ENCODE results near the gene MTCH2. TPM values are rescaled to one million over a fixed set of nuclear protein-coding genes. Genes with fewer than 3 reads are reported as not detected.
A peak's percentile ranks its signal among the peaks of the same experiment; 100 is the strongest.
"Not testable (repeated sequence)": the region's sequence is repeated elsewhere in the genome, so short reads cannot be mapped to it uniquely, and the experiment has no call there.

Gene MTCH2
- total RNA-seq, 1 donor from 2014 or later, result 131 TPM

DNA sequence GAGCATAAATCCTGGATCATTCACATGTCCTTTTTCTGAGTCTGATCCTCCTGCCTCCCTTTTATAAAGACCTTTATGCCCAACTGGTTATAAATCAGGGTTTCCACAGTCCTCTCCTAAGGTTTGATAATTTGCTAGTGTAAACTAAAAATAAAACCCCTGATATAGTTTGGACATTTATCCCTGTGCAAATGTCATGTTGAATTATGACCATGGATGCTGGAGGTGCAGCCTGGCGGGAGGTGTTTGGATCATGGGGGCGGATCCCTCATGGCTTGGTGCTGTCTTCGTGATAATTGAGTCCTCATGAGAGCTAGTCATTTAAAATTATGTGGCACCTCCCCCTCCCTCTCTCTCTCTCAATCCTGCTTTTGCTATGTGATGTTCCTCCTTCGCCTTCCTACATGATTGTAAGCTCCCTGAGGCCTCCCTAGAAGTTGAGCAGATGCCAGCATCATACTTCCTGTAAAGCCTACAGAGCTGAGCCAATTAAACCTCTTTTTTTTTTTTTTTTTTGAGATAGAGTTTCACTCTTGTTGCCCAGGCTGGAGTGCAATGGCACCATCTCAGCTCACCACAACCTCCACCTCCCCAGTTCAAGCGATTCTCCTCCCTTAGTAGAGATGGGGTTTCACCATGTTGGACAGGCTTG lies 9.6 kb upstream of the MTCH2 start:
- Histone ChIP-seq H3K36me3 (ENCODE audit: control insufficient read depth, insufficient read depth, low read length) (no peaks in the 10 kb centered on the region), H3K4me3 (ENCODE audit: low read depth, low read length) (no peak overlapping the region), H3K27me3 (ENCODE audit: control insufficient read depth, insufficient read depth, low read length) (no peaks in the 10 kb centered on the region)
- no peak for TF ChIP-seq CTCF (IDR thresholded peaks at IDR 0.05; ENCODE audit: insufficient read depth, low read length, poor library complexity, severe bottlenecking)
- DNase-seq (ENCODE audit: low read depth), result no peak

- H3K36me3 ChIP-seq (ENCODE audit: control insufficient read depth, insufficient read depth, low read length), result no peaks in the 10 kb centered on the region
- TF ChIP-seq CTCF (IDR thresholded peaks at IDR 0.05; ENCODE audit: insufficient read depth, low read length, poor library complexity, severe bottlenecking), result no peak
- no peak for DNase-seq (ENCODE audit: low read depth)
These were observed 6.9 kb upstream of the MTCH2 start for GRCh38 chr11:47649276-47649675.

GRCh38 chr11:47646019-47646418 lies 3.7 kb upstream of the MTCH2 start:
- no peak for TF ChIP-seq CTCF (IDR thresholded peaks at IDR 0.05; ENCODE audit: insufficient read depth, low read length, poor library complexity, severe bottlenecking)
- no peaks in the 10 kb centered on the region for H3K36me3 ChIP-seq (ENCODE audit: control insufficient read depth, insufficient read depth, low read length)
- no peak for DNase-seq (ENCODE audit: low read depth)

More at GRCh38 chr11:47649276-47649675, 6.9 kb upstream of the MTCH2 start:
- no peaks in the 10 kb centered on the region for H3K27me3 ChIP-seq (ENCODE audit: control insufficient read depth, insufficient read depth, low read length)
- no peak overlapping the region for H3K4me3 ChIP-seq (ENCODE audit: low read depth, low read length)

GRCh38 chr11:47645500-47645899 lies 3.1 kb upstream of the MTCH2 start:
- H3K36me3 ChIP-seq (ENCODE audit: control insufficient read depth, insufficient read depth, low read length), result no peaks in the 10 kb centered on the region
- no peak overlapping the region for H3K4me3 ChIP-seq (ENCODE audit: low read depth, low read length)
- no peak for TF ChIP-seq CTCF (IDR thresholded peaks at IDR 0.05; ENCODE audit: insufficient read depth, low read length, poor library complexity, severe bottlenecking)
- no peak for DNase-seq (ENCODE audit: low read depth)
- H3K27me3 ChIP-seq (ENCODE audit: control insufficient read depth, insufficient read depth, low read length), result no peaks in the 10 kb centered on the region

More at GRCh38 chr11:47646019-47646418, 3.7 kb upstream of the MTCH2 start:
- no peaks in the 10 kb centered on the region for H3K27me3 ChIP-seq (ENCODE audit: control insufficient read depth, insufficient read depth, low read length)
- H3K4me3 ChIP-seq (ENCODE audit: low read depth, low read length), result no peak overlapping the region

DNA sequence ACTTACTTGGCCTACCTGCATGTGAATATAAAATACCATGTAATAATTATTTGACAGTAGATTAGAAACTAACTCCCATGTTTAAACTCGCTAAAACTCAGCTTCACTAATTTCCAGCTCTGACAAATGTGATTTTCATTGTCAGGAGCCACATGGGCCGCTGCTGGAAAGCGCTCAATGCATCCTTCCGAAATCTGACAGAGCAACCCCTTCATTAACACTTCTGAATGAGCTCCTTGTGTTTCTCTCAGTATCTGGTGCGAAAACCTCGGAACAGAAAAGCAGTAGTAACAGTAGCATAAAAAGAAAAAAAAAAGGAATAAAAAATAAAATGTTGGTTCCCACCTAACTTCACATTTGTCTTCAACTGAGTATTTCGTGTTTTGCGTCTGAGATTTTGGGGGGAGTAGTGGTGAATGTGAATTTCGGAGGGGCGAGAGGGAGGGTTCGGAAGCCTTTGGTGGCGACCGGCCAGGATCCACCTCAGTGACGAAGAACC lies 710 bp downstream of the MTCH2 start:
- Histone ChIP-seq H3K36me3 (ENCODE audit: control insufficient read depth, insufficient read depth, low read length) (no peaks in the 10 kb centered on the region), H3K27me3 (ENCODE audit: control insufficient read depth, insufficient read depth, low read length) (no peaks in the 10 kb centered on the region), H3K4me3 (ENCODE audit: low read depth, low read length) (peak overlapping the region; percentile 83)
- no peak for TF ChIP-seq CTCF (IDR thresholded peaks at IDR 0.05; ENCODE audit: insufficient read depth, low read length, poor library complexity, severe bottlenecking)
- DNase-seq (ENCODE audit: low read depth), result no peak

DNA sequence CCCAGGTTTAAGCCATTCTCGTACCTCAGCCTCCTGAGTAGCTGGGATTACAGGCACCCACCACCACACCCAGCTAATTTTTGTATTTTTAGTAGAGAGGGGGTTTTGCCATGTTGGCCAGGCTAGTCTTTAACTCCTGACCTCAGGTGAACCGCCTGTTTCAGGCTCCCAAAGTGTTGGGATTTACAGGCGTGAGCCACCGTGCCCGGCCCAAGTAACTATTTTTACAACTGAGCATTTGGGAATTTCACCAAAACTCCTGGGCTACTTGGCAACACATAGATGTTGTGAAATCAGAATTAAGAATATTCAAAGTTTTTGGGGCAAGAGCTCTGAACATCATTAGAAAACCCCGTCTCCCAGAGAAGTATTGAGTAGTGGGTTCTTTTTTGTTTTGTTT lies 1.9 kb downstream of the MTCH2 start:
- H3K4me3 ChIP-seq (ENCODE audit: low read depth, low read length); DNase-seq (ENCODE audit: low read depth); H3K27me3 ChIP-seq (ENCODE audit: control insufficient read depth, insufficient read depth, low read length); H3K36me3 ChIP-seq (ENCODE audit: control insufficient read depth, insufficient read depth, low read length): not testable (repeated sequence)

DNA sequence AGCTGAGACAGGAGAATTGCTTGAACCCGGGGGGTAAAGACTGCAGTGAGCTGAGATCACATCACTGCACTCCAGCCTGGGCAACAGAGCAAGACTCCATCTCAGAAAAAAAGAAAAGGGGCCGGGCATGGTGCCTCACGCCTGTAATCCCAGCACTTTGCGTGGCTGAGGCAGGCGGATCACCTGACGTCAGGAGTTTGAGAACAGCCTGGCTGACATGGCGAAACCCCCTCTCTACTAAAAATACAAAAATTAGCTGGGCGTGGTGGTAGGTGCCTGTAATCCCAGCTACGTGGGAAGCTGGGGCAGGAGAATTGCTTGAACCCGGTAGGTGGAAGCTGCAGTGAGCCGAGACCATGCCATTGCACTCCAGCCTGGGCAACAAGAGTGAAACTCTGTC lies 6.0 kb downstream of the MTCH2 start:
- H3K36me3 ChIP-seq (ENCODE audit: control insufficient read depth, insufficient read depth, low read length); H3K27me3 ChIP-seq (ENCODE audit: control insufficient read depth, insufficient read depth, low read length); DNase-seq (ENCODE audit: low read depth); H3K4me3 ChIP-seq (ENCODE audit: low read depth, low read length): not testable (repeated sequence)

Measured in kidney epithelial cell (primary cell).